Karpas-422 (cell line): ENCODE measurements around the gene GIMAP2. TPM values are rescaled to one million over a fixed set of nuclear protein-coding genes. Genes with fewer than 3 reads are reported as not detected.
"Not testable (repeated sequence)": the region's sequence is repeated elsewhere in the genome, so short reads cannot be mapped to it uniquely, and the experiment has no call there.

Source experiments
- DNase-seq: peaks from one replicate; pipeline ENCODE4 v3.0.0-alpha.2; 2015
- H2AFZ ChIP-seq: fragments of 200-600 bp; sonication (generic); 2 replicates; pipeline ENCODE4 v1.6.1; 2014; ENCODE audit warnings: antibody characterized with exemption, low read length, mixed read lengths
- H3K27ac ChIP-seq: fragments of 200-600 bp; sonication (generic); 2 replicates; pipeline ENCODE4 v1.5.1; 2014; ENCODE audit warnings: mild to moderate bottlenecking, low read length, moderate library complexity
- H3K27me3 ChIP-seq: fragments of 200-600 bp; sonication (generic); 2 replicates; pipeline ENCODE4 v1.6.1; 2014; ENCODE audit warnings: low read length, mixed read lengths
- H3K36me3 ChIP-seq: fragments of 200-600 bp; sonication (generic); 2 replicates; pipeline ENCODE4 v1.6.1; 2014; ENCODE audit warnings: low read length, mixed read lengths; ENCODE audit not compliant: insufficient read depth
- H3K4me1 ChIP-seq: fragments of 200-600 bp; sonication (generic); 2 replicates; pipeline ENCODE4 v1.6.1; 2014; ENCODE audit warnings: mild to moderate bottlenecking, low read length, mixed read lengths
- H3K4me2 ChIP-seq: fragments of 200-600 bp; sonication (generic); 2 replicates; pipeline ENCODE4 v1.6.1; 2014; ENCODE audit warnings: low read length, low read depth, mild to moderate bottlenecking; ENCODE audit not compliant: poor library complexity, severe bottlenecking
- H3K4me3 ChIP-seq: fragments of 200-600 bp; sonication (generic); 2 replicates; pipeline ENCODE4 v1.5.1; 2014; ENCODE audit warnings: mild to moderate bottlenecking, antibody characterized with exemption, low read length, mixed read lengths
- H3K79me2 ChIP-seq: fragments of 200-600 bp; sonication (generic); 2 replicates; pipeline ENCODE4 v1.6.1; 2014; ENCODE audit warnings: mild to moderate bottlenecking, low read length, mixed read lengths
- H3K9ac ChIP-seq: fragments of 200-600 bp; sonication (generic); 2 replicates; pipeline ENCODE4 v1.6.0; 2014; ENCODE audit warnings: low read length
- H3K9me2 ChIP-seq: fragments of 200-600 bp; sonication (generic), shearing (Covaris generic); replicated peaks from 2 replicates; pipeline ENCODE4 v1.6.0; 2014; ENCODE audit warnings: mild to moderate bottlenecking, low read length, moderate library complexity; ENCODE audit not compliant: insufficient read depth
- H3K9me3 ChIP-seq: fragments of 300-700, 200-600 bp; sonication (generic); 2 replicates; pipeline ENCODE4 v1.6.1; 2014; ENCODE audit warnings: low read length, mixed read lengths
- H4K20me1 ChIP-seq: fragments of 200-600 bp; sonication (generic); 2 replicates; pipeline ENCODE4 v1.6.1; 2014; ENCODE audit warnings: mild to moderate bottlenecking, antibody characterized with exemption, low read length, low read depth; ENCODE audit not compliant: insufficient read depth
- total RNA-seq: library from RNA; depleted of rRNA; stranded (reverse); fragments of >200 nt; shearing (Covaris generic); gene quantifications from 2 replicates; pipeline ENCODE4 v1.2.3, GENCODE V29; 2014; ENCODE audit warnings: low replicate concordance

Gene GIMAP2
- total RNA-seq, 1 experiment from 2014 or later: 1.3 TPM

DNA sequence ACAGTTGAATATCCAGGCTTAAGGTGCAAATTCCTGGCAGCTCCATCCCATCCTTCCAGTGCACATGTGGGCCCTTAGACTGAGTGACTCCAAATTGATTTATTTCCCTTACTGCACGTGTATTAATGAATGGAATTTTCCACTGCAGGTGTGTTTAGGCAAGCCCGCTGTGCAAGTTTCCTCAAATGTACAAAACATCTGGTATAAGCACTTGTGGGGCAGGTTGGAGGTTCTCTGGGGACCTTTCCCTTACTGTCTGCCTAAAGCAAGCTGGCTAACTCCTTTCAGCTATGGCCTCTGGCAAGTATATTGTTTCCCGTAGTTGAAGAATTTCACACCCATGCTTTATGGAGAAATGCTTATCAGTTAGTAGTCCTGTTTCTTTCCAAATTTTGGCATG, 28.0 kb upstream of the GIMAP2 start:
- no peak overlapping the region for H3K4me3 ChIP-seq
- H3K4me2 ChIP-seq: no peak overlapping the region
- no peak overlapping the region for H3K9ac ChIP-seq
- no peaks in the 10 kb centered on the region for H3K27me3 ChIP-seq
- H4K20me1 ChIP-seq: no peaks in the 10 kb centered on the region
- DNase-seq: no peak
- no peaks in the 10 kb centered on the region for H3K79me2 ChIP-seq
- no peaks in the 10 kb centered on the region for H3K4me1 ChIP-seq
- no peaks in the 10 kb centered on the region for H3K9me3 ChIP-seq
- no peaks in the 10 kb centered on the region for H3K36me3 ChIP-seq
- no peak overlapping the region for H2AFZ ChIP-seq
- no peak overlapping the region for H3K27ac ChIP-seq
- H3K9me2 ChIP-seq: no peaks in the 10 kb centered on the region

DNA sequence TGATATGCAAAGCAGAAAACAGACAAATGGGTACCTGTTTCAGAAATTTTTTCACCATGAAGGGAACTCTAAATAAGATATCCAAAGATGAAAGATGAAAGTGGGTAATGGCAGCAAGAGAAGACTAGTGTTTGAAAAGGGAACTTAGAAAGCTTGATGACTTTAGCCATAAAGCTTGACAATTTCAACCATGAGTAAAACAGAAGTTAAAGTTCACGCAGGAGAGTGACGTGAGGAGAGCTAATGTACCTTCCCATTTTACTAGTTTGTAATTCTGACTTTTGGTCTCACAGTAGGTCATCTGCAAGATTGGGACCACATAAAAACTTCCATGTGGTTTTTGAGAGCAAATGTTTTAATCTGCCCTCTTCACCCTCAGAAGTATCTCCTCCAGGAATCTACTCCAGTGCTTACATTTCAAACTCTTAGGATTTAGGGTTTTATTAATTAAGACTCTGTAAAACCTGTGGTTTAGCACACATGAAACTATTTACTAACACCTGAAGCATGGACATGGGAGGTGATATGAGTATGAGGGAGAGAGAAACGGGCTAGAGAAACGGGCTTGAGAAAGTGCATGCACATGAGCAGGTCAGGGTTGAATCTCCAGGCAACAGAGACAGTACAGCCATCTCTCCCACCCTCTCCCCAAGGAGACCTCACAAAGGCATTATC, 24.4 kb upstream of the GIMAP2 start:
- DNase-seq: no peak
- no peak overlapping the region for H3K9ac ChIP-seq
- no peaks in the 10 kb centered on the region for H3K27me3 ChIP-seq
- H3K27ac ChIP-seq: no peak overlapping the region
- H3K79me2 ChIP-seq: no peaks in the 10 kb centered on the region
- no peaks in the 10 kb centered on the region for H3K4me1 ChIP-seq
- no peaks in the 10 kb centered on the region for H4K20me1 ChIP-seq
- no peaks in the 10 kb centered on the region for H3K9me2 ChIP-seq
- H3K36me3 ChIP-seq: no peaks in the 10 kb centered on the region
- no peak overlapping the region for H3K4me3 ChIP-seq
- no peak overlapping the region for H3K4me2 ChIP-seq
- no peak overlapping the region for H2AFZ ChIP-seq
- no peaks in the 10 kb centered on the region for H3K9me3 ChIP-seq

DNA sequence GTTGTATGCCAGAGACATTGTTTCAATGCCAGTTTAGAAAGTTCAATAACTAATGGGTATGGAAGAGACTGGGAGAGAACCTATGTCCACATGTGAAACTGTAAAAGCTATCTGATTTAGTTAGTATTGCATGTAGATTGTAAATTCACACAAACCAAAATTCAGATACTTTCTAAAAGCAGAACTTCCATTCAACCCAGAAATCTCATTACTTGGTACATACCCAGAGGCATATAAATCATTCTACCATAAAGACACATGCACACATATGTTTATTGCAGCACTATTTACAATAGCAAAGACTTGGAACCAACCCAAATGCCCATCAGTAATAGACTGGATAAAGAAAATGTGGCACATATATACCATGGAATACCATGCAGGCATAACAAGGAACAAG, 22.7 kb upstream of the GIMAP2 start:
- DNase-seq, H4K20me1 ChIP-seq, H3K79me2 ChIP-seq, H3K27me3 ChIP-seq, H3K27ac ChIP-seq, H3K9ac ChIP-seq, H3K4me2 ChIP-seq, H3K9me2 ChIP-seq, H3K36me3 ChIP-seq, H3K9me3 ChIP-seq, H3K4me3 ChIP-seq, H3K4me1 ChIP-seq, H2AFZ ChIP-seq: not testable (repeated sequence)

DNA sequence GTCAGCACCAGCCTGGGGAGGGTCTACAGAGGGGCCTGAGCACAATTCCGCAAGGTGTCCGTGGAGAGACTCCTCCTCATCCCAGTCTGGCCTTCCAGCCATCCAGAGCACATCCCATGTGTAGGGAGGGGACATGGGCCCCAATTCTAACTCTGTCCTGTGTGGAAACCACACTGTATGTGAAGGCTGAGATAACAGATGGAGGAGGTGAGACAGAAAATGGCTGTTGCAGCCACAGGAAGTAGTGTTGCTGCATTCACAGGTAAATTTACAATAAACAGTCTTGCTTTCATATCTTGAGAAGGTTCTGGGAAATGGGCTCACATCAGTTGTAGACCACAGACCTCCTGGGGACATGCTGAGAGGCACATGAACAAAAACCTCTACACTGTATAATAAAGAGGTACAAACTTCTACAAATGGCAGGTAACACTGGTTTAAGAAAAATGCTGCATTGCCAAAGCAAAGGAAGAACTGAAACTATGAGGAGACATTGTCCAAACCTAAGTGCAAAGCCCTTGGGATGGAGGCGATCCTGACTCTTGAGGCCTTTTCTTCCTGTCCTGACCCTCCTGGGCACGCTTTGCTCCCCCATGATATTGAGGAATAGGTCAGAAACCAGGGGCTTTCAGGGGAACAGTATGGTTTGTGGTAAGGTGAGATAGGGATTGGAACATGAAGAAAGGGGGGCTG, 21.6 kb upstream of the GIMAP2 start:
- Histone ChIP-seq H3K27ac (no peak overlapping the region), H3K4me3 (no peak overlapping the region), H4K20me1 (no peaks in the 10 kb centered on the region), H3K4me1 (no peaks in the 10 kb centered on the region), H3K79me2 (no peaks in the 10 kb centered on the region), H3K36me3 (no peaks in the 10 kb centered on the region), H3K27me3 (no peaks in the 10 kb centered on the region), H3K9ac (no peak overlapping the region), H3K9me2 (no peaks in the 10 kb centered on the region), H2AFZ (no peak overlapping the region), H3K4me2 (no peak overlapping the region), H3K9me3 (no peaks in the 10 kb centered on the region)
- no peak for DNase-seq

DNA sequence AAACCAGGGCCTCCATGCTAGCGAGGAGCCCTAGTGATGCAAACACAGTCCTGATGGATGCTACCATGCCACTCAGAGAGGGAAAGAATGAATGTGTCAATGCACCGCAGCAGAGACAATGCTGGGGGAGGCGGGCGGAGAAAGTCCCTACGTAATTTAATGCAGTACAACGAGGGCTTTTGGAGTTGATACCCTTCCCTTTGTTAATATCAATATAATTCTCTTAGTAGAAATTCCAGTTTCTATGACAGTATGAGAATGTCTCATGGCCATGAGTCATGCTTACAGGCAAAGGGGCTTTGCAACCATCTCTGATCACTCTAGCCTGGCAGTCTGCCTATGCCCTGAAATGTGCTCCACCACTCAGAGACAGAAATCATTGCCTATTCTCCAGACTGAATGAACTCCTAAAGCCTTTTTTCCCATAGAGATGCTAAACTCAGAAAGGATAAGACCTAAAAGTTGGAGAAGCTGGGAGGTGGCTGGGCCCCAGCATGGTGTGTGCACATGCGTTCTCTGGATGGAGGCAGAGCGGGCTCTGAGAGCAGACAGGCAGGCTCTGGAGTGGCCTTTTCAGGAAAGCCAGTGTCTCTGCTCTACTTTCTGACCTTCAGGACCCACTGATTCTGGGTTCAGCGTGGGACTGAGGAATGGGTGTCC, 20.3 kb upstream of the GIMAP2 start:
- no peak overlapping the region for H2AFZ ChIP-seq
- H4K20me1 ChIP-seq: no peaks in the 10 kb centered on the region
- H3K79me2 ChIP-seq: no peaks in the 10 kb centered on the region
- no peak for DNase-seq
- H3K9me2 ChIP-seq: no peaks in the 10 kb centered on the region
- no peaks in the 10 kb centered on the region for H3K27me3 ChIP-seq
- no peak overlapping the region for H3K27ac ChIP-seq
- no peaks in the 10 kb centered on the region for H3K36me3 ChIP-seq
- H3K9me3 ChIP-seq: no peaks in the 10 kb centered on the region
- H3K9ac ChIP-seq: no peak overlapping the region
- H3K4me1 ChIP-seq: no peaks in the 10 kb centered on the region
- H3K4me3 ChIP-seq: no peak overlapping the region
- H3K4me2 ChIP-seq: no peak overlapping the region

DNA sequence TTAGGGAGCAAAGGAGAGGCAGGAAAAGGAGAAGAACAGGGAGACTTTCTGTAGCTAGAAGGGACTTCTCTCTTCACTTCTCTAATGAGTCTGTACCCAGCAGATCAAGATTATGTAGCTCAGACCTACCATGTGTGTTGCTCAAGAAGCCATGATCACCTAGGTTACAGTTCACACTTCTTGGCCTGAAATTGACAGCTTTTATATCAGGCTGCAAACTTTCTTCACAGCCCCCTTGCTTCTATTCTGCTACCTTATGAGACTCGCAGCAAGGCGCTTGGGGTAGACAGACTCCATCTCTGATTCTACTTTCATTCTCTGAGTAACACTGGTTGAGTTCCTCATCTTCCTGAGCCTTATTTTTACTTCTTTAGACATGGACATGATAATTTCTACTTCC, 19.6 kb upstream of the GIMAP2 start:
- no peak overlapping the region for H3K9ac ChIP-seq
- H3K27me3 ChIP-seq: no peaks in the 10 kb centered on the region
- H3K4me1 ChIP-seq: no peaks in the 10 kb centered on the region
- no peak overlapping the region for H2AFZ ChIP-seq
- no peaks in the 10 kb centered on the region for H3K9me2 ChIP-seq
- no peak for DNase-seq
- H3K36me3 ChIP-seq: no peaks in the 10 kb centered on the region
- H3K4me2 ChIP-seq: no peak overlapping the region
- H3K27ac ChIP-seq: no peak overlapping the region
- no peaks in the 10 kb centered on the region for H3K9me3 ChIP-seq
- H3K79me2 ChIP-seq: no peaks in the 10 kb centered on the region
- H4K20me1 ChIP-seq: no peaks in the 10 kb centered on the region
- no peak overlapping the region for H3K4me3 ChIP-seq

DNA sequence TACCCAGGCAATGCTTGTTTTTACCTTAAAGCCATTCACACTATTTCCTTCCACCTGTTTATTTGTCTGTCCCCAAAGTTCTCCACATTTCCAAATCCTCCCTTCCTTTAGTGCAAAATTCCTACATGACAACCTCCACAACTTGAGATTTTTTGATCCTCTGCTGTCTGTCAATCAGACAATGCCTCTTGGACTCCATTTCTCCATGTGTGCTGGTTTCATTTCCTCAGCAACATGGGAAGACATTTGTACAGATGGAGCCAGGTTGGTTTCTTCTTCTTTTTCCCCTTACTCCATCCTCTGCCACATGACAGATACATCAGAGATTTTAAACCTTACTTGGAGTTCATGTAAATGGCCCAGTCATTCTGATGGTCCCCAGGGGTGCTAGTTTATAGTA, 19.1 kb upstream of the GIMAP2 start:
- Histone ChIP-seq H3K4me2 (no peak overlapping the region), H3K4me1 (no peaks in the 10 kb centered on the region), H3K9me3 (no peaks in the 10 kb centered on the region), H4K20me1 (no peaks in the 10 kb centered on the region), H3K27ac (no peak overlapping the region), H2AFZ (no peak overlapping the region), H3K79me2 (no peaks in the 10 kb centered on the region), H3K4me3 (no peak overlapping the region), H3K9ac (no peak overlapping the region), H3K36me3 (no peaks in the 10 kb centered on the region), H3K9me2 (no peaks in the 10 kb centered on the region), H3K27me3 (no peaks in the 10 kb centered on the region)
- DNase-seq: no peak

DNA sequence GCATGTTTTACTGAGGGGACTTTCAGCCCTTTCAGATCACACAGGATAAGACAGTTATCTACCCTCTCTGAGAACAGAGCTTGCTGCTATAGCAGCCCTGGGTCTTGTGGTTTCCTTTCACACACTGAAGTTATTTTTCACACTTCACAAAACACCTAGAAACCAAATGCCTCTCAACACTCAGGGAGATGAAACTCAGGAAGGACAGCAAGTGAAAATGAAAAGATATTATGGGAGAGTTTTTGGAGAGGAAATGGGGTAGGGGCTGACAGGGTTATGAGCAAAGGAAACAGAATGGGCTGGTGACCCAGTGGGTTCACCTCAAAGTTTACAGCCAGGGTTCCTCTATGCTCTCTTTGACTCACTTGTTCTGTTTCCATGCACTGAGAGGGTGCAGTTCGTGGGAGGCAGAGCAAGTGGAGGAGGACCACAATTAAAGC, 17.0 kb upstream of the GIMAP2 start:
- no peak overlapping the region for H3K9ac ChIP-seq
- no peak overlapping the region for H3K4me3 ChIP-seq

More for the DNA sequence above, 17.0 kb upstream of the GIMAP2 start:
- H3K9me3 ChIP-seq: no peaks in the 10 kb centered on the region
- no peak overlapping the region for H3K4me2 ChIP-seq
- H3K9me2 ChIP-seq: no peaks in the 10 kb centered on the region
- no peaks in the 10 kb centered on the region for H4K20me1 ChIP-seq
- H3K79me2 ChIP-seq: no peaks in the 10 kb centered on the region
- no peak overlapping the region for H2AFZ ChIP-seq
- no peak overlapping the region for H3K27ac ChIP-seq
- no peaks in the 10 kb centered on the region for H3K4me1 ChIP-seq
- DNase-seq: no peak
- no peaks in the 10 kb centered on the region for H3K36me3 ChIP-seq
- H3K27me3 ChIP-seq: no peaks in the 10 kb centered on the region
